Brain pericyte (primary cell): Measurements from ENCODE around the gene LDLRAD3.
"Not testable (repeated sequence)": the region's sequence is repeated elsewhere in the genome, so short reads cannot be mapped to it uniquely, and the experiment has no call there.

ENCODE experiments used
- DNase-seq: peaks from one replicate; pipeline ENCODE4 v3.0.0-alpha.2; 2012; ENCODE audit warnings: low read depth, low spot score

Gene LDLRAD3

DNA sequence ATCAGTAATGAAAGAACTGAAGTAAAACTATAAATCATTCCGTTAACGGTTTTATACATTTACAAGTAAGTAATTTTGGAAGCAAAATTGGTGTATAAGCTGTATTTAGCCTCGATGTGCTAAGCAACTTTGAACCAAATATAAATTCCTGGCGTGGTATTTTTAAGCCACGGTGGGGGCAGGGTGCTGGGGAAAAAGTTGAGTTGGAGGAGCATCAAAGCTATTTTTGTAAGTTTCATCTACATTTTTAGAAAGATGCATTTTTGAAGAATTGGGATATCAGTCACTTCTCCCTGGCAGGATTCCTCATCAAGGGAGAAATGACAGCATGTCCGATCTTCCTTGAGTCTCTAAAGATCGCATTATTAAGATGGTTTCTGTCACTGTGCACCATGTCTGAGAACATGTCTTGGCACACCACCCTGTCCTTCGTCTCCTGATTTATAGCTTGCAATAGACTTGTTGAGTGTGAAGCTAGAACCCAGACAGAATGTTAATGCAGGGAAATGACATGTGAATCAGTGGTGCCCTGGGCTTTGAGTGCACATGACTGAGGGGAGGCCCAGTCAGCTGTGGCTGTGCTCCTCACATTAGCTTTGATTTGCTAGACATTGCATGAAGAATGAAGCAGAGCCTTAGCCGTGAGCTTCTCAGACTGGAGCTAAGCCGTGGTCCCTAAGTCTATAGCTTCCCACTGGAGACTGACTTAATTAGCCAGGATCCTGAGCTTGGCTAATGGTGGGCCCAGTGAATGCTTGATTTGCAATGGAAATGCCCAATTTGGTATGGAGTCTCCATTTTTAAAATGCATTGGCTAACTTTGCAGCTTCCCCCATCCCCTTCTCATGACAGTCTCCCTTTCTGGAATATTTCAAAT, 218.4 kb downstream of the LDLRAD3 start:
- DNase-seq: no peak

DNA sequence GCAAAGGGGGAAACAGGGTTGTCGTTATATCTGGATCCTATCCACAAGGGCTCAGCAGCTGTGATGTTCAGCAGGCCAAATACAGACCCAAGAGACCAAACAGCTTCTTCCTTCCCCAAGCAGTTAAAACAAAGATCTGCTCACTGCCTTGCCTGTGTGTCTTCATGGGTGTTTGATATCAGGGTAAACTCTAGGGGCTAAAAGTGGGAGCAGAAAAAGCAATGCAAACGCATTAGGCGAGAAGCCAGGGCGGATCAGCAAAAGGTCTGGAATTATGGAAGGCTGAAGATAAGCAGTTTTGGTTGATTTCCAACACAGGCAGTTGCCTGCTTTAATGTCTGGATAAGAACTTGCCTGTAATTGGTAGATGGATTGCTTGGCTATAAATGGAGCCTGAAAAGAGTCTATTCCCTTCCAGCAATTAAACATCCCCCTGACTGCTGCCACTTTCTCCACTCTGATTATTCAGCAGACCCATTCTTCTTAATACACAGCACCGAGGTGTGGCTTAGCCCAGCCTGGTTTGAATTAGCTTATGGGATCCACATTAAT, 219.1 kb downstream of the LDLRAD3 start:
- DNase-seq: no peak

DNA sequence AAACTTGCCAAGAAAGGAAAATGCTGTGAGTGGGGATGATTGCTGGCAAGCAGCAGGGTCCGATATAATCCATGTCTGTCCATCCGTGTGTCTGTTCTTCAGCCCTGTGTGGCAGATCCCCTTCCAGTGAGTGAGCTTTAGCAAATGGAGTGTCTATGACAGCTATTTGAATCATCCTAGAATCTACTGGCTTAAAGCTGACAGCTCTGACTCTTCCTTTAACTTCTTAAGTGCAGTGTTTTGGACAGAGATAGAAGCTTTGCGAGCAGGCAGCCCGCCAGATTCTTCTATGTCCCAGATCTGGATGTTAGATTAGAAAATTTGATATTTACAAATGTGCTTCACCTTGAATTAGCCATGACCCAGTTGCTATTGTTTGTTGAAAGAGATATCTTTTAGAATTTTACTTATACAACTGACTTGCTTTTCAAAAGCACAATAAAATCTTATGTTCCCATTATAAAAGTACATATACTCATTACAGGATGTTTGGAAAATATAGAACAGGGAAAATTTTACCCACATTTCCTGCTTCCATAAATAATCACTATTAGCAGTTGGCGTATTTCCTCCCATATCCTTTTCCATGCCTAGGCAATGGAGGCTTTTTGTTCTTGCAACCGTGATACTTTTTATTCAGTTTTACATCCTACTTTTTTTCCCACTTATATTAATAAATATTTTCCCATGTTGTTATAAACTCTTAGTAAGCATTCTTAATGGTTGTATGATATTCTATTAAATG, 220.8 kb downstream of the LDLRAD3 start:
- no peak for DNase-seq

DNA sequence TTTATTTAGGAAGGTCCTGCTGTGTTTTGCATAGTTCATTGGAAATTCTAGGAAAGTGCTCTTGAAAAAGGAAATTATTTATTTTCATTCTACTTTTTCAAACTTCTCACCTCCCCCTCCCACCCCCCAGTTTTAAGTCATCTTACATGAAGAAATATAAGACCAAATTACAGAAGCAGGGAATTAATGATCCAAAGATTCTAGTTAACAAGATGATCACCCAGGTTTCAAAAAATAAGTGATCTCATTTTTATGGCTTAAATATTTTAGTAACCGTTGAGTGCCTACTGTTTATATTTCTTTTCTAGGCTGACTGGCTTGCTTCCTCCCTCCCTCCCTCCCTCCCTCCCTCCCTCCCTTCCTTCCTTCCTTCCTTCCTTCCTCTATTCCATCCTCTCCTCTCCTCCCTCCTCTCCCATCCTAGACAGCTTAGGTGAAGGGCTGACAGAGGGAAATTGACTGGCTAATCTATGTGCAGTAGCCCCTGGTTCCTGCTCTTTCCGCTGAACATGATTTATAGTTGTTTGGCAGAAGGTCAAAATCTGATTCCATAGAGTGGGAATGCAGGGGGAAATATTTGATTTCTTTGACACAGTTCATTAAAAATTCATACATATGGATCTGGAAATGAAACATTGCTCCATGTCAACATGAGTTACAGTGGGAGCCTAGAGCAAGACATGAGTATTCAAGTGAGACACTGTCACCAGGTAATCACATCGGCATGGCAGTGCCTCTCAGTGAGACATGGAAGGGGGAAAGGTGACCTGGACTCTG, 221.9 kb downstream of the LDLRAD3 start:
- DNase-seq: no peak

DNA sequence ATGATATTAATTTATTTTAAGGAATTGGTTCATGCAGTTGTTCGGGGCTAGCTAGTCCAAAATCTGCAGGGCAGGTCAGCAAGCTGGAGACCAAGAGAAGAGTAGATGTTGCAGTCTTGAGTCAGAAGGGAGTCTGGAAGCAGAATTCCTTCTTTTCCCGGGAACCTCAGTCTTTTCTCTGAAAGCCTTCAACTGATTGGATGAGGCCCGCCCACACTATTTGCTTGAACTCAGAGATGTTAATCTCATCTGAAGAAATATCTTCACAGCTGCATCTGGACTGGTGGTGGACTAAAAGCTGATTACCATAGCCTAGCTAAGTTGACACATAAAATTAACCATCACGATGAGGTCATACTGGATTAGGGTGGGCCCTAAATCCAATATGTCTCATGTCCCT, 223.2 kb downstream of the LDLRAD3 start:
- no peak for DNase-seq

DNA sequence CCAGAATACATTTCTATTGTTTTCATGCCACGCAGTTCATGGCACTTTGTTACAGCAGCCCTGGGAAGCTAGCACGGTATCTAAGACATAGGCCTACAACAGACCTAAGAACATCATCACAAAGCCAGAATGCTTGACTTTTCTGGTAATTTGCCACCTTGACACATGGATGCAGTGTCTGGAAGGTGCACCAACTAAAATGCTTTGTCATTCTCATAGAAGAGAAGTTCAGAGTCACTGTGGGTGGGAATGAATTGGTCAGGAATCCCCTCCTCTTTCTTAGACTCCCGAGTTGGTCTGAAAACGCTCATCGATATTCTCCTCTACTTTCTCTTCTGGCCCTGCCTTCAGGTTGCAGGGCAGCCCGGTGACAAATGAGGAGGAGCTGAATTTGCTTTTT, 223.9 kb downstream of the LDLRAD3 start:
- DNase-seq: no peak

DNA sequence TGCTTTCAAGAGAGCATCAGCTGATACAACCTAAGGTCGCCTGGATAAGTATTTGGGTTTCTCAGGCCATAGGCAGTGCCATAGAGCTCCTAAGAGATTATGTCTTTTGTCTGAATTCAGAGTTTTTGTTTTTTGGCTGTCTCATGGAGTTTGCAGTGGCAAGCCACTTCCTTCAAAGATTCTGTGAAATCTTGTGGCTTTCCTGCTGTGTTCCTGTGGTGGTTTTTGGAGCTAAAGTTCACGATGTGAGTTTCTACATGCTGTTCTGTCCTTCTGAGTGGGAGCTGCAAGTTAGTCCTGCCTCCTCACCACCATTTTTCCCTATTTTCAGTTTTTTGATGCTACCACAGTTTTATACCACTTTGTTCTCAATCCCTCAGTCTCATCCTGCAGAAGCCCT, 234.0 kb downstream of the LDLRAD3 start:
- DNase-seq: no peak

DNA sequence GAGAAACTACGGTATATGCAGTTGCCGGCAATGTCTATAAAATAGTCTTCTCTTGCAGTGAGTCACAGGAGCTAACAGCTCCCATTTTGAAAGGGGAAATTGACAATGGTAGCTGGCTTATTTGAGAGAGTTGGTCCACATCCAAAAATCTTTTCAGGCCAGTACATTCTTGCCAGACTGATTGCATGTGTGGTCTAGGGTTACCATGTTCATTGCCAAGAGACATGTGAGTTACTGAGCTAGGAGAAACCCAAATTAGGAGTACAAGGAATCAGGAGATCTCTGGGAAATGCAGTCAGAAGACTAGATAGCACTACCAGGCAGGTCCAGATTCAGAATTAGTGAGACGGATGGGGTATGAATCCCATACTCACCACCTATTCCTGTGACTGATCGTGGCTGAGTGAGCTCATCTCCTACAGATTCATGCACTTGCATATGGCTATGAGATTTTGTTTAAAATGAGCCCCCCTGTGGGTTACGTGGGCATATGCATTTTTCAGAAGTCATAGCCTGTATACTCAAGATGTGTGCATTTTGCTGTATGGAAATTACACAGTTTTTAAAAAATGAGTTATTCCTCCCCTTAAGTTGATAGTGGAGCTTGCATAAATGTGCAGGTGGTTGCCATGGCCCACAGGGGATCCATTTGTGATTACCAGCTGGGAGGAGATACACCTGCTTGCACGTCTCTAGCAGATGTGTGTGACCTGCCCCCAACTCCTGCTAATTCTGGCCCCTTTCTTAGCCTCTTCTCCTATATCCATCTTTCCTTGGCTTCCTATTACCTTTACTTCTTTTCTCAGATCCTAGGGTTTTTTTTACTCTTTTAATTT, 242.7 kb downstream of the LDLRAD3 start:
- DNase-seq: no peak

DNA sequence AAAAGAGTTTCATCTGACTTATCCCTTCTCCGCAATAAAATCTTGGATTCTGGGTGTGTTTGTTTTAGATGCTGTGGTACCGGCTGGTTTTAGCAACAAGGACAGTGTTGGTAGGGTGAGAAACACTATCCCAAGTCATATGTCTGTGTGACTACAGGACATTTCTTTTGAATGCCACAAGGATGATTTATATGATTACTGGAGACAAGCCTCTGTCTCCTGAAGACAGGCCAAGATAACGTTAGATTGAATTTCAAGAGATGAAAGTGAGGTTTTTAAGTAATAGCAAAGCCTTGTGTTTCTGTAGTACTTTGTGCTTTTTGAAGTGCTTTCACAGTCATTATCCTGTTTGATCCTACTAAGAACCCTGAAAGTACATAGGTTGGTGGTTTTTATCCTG, 243.8 kb downstream of the LDLRAD3 start:
- DNase-seq: no peak

DNA sequence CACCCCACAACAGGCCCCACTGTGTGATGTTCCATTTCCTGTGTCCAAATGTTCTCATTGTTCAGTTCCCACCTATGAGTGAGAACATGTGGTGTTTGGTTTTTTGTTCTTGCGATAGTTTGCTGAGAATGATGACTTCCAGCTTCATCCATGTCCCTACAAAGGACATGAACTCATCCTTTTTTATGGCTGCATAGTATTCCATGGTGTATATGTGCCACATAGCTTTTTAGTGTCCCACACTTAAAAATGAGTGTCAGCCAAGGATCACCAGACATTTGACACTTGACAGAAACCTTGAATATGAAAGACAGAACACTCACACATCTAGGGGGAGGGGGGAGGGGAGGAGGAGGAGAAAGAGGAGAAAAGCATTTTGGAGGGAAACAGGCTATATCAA, 245.9 kb downstream of the LDLRAD3 start:
- not testable (repeated sequence) for DNase-seq

DNA sequence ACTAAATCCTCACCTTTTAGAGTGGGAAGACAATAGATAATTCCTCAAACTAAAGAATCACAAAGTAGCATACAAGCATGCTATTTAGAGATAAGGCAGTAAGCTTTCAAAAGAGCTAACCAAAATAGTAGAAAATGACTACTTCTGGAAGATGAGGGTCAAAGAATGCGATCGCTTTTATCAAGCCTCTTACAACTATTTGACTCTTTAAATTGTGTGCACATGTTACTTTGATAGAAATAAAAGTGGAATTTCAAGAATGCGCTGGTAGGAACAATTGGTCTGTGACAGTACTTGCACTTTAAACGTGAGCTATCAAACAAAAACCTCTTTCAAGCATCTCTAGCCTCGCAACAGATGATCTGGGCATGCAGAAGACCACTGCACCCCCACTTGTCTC, 248.1 kb downstream of the LDLRAD3 start:
- DNase-seq: no peak

DNA sequence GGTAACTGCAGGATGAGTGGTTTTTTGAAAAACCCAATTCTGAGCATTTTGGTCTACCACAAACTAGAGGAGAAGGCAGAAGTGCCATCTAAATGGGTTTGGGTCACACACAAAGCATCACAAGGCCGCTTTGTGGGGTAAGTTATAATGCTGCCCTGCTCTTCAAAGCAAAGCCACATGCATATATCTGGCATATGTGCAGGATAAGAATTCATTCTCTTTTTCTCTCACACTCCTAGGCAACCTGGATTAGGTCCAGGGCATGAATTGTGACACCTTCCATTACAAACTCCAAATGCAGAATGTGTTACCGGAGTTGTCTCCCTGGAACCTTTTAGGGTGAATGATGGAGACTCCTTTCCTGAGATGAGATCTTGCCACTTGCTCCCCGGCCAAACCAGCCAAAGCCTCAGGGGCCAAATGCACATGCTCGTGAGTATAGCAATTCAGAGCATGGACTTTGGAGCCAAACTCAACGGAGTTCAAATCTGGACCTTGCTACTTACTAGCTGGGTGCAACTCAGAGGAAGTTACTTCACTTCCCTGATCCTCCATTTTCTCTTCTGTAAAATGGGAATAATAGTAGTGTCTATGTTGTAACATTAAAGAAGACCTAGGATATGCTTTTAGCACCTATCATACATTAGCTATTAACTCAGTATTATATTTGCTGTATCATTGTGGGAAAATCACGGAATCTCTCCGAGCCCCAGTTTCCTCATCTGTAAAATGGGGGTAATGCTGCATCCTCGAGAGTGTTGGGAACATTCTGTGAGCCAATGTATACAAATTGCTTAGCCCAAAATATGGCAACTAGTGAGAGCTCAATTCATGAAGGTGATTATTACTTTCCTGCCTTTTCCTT, 248.8 kb downstream of the LDLRAD3 start:
- no peak for DNase-seq

DNA sequence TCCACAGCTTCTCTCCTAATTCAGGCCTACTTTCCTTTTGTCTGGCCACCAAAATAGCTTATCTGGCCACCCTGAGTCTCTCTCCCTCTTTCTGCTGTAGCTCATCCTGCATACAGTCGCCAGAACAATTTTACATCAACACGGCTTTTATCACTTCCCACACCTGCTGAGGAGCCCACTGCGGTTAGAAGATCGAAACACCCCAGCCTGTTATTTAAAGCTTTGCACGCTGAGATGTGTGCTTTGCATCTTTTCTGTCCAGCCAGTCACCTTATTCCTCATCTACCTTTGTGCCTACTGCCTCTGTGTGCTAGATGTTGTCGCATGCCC, 249.4 kb downstream of the LDLRAD3 start:
- no peak for DNase-seq

DNA sequence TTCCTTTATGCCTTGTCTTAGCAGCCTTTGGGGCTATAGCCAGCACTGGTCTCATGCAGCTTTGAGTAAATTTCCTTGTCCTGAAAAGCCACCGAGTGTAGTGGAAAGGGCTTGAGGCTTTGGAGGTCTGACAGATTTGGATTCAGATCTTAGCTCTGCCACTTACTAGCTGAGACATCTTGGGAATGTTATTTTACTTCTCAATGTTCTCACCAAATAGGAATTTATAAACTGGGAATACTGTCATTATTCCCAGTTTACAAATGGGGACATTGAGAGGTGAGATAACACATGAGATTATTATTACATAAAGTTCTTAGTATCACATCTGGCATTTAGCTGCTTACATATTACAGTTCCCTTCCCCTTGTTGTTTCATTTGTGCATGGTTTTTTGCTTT, 249.9 kb downstream of the LDLRAD3 start:
- no peak for DNase-seq

DNA sequence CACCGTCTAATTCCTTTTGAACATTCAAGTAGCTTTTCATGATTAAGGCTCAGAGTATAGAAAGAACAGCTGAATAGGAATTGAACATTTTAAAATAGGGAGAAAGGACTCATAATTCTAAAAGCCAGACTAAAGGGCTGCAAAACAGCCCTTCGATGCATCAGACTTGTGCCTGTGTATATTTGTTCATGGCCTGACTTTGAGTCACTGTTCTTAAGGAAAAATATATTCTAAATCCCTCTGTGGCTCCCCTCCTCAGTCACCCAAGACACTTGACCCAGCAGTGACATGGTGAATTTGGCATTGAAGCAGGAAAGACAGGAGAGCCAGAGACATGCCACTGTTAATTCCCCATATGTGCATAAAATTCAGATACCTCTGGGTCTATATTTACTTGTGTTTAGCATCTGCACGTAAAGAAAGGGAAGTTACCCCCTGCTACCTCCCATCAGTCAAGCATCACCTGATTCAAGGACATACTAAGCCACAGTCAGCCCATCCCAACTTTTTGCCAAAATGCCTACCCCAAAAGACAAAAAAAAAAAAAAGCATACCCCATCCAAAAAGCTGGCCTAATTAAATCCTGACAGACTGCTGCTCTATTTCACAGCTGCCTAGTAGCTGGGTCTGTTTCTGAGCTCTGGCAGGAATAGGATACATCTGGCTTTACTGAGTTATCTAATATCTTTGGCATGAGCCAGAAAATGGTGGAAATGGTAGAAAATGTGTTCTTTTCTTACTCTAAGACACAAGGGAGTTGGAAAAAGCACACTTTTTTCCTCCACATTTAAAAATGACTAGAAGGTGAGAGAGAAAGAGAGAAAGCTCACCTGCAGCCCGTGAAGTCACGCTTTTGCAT, 251.9 kb downstream of the LDLRAD3 start:
- no peak for DNase-seq

DNA sequence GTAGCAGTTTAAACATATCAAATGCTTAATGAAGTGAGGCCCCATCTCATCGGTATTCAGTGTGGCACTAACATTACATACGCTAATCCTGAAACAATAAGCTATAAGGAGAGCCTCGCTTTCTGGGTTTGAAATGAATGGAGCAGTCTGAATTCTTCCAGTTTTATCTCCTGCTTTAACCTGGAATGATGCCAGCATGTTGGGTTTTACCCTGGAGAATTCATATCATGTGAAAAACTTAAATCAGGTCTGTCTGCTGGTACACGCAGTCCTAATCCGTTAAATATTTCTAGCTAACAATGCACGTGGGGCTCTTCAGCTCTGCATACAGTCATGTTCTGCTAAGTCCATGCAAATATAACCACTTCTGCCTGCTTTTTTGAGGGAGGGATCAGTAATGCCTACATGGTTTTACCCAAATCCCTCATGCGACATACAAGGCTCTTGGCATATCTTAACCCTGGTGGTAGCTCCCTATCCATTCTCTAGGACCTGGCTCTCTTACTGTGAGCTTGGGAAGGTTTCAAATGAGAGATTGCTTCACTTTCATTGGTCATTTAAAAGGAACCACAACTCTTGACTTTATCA, 252.6 kb downstream of the LDLRAD3 start:
- DNase-seq: no peak

DNA sequence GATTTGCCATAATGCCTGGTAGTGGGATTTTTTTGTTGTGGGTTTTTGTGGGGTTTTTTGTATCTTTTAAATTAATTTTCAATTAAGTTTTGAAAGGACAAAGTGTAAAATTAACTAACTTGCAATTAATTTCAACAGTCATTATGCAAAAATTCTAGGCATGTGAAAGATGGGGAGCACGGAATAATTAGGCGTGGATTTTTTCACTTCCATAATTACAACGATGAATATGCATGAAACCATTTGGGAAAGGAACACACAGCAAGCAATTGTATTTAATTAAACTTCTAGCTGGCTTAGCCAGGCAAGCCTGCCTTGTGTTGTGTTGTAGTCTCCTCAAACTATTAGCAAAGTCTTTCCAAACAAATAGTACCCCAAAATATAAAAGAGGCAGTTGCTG, 257.5 kb downstream of the LDLRAD3 start:
- no peak for DNase-seq

DNA sequence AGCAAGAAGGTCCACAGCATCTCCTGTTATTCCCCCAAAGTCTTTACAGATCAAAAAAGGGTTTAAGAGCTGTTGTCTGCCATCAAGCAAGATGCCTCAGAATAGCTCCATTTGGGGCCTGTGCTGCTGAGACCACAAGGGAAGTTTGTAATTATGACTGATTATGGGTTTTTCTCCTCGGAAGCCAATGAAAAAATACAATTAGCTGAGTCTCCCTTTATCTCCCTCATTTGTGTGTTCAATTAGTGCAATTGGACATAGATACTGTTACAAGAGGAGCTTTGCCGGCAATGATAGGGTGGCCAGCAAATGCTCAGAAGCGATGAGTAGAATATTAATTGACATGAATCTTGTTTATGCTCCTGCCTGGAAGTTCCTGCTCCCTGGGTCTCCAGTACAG, 261.7 kb downstream of the LDLRAD3 start:
- no peak for DNase-seq

DNA sequence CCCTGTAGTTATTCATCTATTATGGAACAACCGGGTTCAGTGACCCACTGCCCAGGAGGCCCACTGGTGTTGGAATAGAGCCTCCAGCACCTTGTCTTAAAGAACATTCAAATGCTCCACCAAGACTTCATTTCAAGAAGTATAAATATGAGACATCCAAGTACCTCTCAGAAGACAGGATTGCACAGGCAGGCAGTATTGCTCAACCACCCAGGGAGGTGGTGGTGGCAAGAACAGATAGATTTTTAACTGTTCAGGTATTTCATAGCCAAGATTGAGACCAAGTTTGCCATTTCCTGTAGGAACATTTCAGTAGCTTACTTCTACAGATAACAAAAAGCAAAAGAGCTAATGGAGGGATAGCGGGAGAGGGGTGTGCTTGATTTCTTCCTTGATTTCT, 266.7 kb downstream of the LDLRAD3 start:
- DNase-seq: no peak
